GM10847 (cell line): ENCODE data around the gene ZNF423.

Experiments
- POLR2A ChIP-seq: IDR thresholded peaks from 2 replicates; pipeline ENCODE4 v1.6.1; 2011; ENCODE audit not compliant: insufficient read length; ENCODE audit errors: extremely low read depth

ZNF423 gene

DNA sequence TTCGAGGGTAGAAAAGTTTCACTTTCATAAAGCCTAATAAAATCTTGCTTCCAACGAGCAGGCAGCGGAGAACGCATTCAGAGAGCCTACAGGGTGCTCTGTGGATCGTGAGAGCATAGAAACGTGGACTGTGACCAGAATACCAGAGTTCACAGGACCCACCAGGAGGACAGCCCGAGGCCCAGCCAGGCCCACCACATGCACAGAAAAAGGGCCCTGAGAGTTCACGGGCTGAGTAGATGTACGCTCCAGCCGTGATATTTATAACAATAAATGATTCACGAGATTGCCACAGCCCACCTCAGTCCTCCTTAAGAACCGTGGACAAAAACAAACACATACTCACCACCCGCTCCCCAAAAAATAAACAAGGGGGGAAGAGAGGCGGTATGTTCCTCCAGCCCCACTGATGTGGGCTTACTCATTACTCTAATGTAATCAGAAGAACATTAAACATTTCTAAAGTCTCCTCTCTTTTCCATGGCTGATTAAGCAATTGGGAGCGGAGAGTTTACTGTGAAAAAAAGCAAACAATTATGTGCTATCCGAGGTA lies 275.1 kb downstream of the ZNF423 start:
- TF ChIP-seq POLR2A = no peak

DNA sequence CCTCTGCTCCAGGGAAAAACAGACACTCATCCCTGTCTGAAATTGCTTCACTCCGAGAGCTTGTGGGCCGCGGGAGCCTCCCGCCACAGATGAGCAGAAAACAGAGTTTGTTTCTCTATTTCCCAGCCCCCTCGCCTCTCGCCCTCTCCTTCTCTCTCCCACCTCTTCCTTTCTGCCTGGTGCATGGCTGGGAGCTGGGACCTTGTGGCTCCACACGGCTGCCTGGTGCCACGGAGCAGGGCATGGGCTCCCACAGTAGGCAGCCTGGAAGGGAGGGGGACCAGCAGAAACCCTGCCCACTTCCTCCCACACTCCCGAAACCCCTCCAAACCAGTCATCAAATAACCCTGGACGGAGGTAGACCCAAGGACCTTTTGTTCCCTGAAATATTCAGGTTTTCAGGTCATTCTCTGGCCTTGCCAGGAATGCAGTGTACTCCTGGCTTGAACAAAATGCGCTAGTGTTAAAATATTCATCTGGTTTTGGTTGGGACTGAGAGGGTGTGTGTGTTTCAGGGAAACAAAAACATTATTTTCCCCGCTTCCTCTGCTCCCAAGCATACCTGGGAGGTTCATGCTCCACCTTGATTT lies 277.4 kb downstream of the ZNF423 start:
- TF ChIP-seq POLR2A = no peak

- TF ChIP-seq POLR2A = no peak
These were observed 277.9 kb downstream of the ZNF423 start for GRCh38 chr16:49578018-49578417.

GRCh38 chr16:49576941-49577340 lies 279.0 kb downstream of the ZNF423 start:
- TF ChIP-seq POLR2A = no peak

DNA sequence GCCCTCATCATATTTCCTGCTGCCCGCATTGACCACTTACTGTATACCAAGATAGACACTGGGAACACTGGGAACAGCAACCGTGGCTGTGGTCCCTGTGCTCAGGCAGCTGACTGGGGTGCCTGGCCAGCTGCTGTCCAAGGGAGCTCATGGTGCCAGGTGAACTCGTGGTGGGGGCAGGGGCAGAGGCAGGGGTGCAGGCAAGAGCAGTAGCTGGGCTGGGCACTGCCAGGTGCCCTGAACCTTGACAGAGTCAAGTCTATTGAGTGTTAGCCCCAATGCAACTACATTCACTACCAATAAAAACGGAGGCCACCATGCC lies 279.8 kb downstream of the ZNF423 start:
- no peak for TF ChIP-seq POLR2A

- no peak for TF ChIP-seq POLR2A
These were observed 280.4 kb downstream of the ZNF423 start for GRCh38 chr16:49575346-49576172.

DNA sequence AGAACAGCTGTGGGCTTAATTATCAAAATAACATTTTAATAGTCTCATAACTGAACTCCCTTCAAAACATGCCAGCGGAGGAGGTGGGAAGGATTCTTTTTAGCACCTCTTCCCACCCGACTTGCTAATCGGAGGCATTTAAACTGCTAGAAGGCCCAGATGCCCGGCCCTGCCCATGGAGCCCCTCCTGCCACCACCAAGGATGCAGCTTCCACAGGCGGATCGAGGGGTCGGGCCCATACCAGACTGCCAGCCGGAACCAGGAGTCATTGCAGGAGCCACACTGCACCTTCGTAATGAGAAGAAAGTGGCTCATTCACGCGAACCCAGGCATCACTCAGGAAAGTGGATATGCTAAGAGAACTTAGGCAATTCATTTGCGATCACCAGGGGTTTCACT lies 281.1 kb downstream of the ZNF423 start:
- no peak for TF ChIP-seq POLR2A

DNA sequence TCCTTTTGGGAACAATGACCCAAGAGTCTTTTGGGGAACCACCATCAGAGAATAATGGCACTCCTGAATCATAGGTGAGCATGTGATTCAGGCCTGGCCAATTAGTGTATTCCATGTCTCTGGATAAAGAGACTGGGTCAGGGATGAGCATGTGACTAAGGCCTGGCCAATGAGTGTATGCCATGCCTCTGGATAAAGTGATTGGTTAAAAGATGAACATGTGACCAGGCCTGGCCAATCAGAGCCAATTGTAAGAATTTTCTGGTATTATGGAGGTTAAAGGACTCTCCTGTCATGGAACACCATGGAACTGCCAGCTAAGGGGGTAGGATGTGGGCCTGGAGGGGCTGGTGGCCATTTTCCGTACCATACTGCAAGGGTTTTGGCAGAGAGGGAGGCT lies 288.0 kb downstream of the ZNF423 start:
- no peak for TF ChIP-seq POLR2A

DNA sequence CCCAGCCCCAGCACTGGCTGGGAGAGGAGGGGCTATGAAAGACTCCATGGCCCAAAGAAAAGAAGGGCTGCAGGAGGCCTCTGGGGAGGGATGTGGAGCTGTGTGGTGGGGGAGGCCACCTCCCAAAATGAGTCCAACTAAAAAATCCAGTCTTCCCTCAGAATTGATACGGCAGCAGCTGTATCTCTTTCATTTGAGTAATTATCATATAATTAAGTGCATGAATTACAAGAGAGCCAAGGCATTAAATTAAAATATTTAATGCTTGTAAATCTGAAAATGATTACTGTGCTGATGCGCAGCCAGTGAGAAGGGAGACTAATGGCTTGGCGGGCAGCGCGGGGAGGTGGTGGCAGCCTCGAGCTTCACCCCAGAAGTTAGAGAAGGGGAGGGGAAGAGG lies 289.5 kb downstream of the ZNF423 start:
- TF ChIP-seq POLR2A = no peak

GRCh38 chr16:49564496-49565229 lies 291.2 kb downstream of the ZNF423 start:
- TF ChIP-seq POLR2A = no peak

DNA sequence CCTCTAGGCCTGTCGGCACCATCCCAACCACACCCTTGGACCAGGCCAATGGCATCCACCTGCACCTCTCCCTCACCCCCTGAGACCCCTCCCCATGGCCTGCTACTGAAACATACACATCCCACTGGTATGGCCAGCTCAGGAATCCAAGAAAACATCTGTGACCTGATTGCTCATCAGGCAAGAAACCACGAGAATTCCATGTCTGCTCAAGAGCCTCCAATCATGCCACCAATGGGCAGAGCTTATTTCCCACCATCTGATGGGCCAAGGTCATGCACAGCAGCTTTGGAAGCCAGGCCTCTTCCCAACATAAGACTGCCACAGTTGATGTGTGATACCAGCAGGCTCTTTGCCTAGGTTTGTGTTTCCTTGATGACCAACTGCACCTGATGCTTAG lies 292.2 kb downstream of the ZNF423 start:
- no peak for TF ChIP-seq POLR2A

DNA sequence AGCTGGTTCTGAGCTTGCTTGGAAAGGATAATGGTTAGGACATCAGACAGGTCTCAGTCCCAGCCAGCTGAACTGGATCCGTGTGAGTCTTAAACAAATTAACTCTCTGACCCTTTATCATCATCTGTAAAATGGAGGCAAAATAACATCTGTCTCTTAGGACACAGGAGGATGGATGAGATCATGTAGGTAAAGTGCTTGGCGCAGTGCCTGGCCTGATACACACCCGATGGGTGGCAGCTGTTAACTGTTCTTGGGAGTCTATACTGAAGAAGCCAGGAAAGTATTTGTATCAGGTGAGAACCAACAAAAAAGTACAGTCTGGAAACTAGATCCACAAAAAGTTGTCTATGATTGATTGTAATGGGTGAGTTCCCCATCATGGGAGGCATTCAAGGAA lies 293.7 kb downstream of the ZNF423 start:
- no peak for TF ChIP-seq POLR2A

DNA sequence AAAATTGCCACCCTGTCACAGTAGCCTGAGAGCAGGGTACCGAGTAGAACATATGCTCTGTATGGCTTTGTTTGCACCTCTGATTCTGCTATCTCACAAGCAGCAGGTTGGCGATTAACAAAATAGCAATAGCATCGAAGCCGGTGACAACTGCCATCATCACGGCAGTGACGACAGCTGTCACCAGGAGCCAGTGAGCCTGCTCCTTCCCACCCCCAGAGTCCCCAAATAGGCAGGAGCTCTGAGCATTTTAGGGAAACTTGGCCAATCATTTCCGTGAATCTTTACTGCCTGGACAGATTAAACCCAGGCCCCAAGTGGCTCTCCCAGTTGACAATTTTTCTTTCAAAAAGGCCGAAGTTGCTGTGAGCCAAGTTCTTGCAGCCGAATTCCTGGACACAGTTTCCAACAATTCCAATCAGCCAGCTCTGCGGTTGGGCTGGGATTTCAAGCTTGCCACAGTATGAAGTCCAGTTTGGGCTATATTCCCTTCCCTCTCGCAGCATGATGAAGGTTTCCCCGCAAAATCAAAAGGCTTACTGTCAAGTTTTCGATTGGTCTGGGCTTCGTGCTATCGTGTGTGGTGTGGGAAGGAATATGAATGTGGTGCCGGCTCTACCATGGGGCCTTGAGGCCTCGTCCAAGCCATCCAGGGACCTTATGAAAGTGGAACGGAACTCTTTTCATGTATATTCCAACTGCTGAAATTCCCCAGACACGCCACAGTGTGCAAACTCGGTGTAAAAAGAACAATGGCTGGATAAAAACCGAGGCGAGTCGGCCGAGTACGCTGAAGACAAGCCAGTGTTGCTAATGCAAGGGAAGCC lies 295.7 kb downstream of the ZNF423 start:
- TF ChIP-seq POLR2A = no peak

- no peak for TF ChIP-seq POLR2A
These were observed 296.7 kb downstream of the ZNF423 start for GRCh38 chr16:49559242-49559641.

DNA sequence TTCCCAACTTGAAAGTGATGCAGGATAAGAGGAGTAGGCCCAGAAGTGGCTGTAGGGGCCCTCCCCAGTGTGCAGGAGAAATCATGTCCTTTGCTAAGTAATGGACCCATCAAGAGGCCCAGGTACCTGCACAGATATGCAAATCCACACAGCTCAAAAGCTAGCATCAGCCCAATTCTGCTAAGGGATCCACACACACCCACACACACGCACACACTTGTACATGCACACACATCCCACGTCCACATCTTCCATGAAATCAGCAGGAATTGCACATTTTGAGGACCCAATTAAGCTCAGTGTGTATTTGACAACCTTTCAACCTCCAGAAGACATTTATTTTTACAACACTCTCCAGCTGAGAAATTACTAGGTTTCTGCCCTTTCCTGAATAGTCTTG lies 297.5 kb downstream of the ZNF423 start:
- no peak for TF ChIP-seq POLR2A

- TF ChIP-seq POLR2A = no peak
These were observed 299.1 kb downstream of the ZNF423 start for GRCh38 chr16:49556606-49557446.
